Measurements from ENCODE around the gene PI4KA.
"Not testable (repeated sequence)": the region's sequence is repeated elsewhere in the genome, so short reads cannot be mapped to it uniquely, and the experiment has no call there.

Gene PI4KA

DNA sequence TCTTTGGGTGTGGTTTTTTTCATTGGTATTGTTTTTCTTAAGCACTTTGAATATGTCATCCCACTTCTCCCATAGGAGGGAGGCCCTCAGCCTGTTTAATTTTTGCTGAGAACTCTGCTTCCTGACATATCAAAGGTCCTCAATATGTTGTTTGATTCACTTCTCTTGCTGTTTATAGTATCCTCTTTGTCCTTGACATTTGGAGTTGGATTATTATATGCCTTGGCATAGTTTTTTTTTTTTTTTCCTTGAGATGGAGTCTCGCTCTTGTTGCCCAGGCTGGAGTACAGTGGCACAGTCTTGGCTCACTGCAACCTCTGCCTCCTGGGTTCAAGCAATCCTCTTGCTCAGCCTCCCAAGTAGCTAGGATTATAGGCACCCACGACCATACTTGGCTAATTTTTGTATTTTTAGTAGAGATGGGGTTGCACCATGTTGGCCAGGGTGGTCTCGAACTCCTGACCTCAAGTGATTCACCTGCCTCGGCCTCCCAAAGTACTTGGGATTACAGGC lies 196.0 kb downstream of the PI4KA start:
- not testable (repeated sequence) for DNase-seq

DNA sequence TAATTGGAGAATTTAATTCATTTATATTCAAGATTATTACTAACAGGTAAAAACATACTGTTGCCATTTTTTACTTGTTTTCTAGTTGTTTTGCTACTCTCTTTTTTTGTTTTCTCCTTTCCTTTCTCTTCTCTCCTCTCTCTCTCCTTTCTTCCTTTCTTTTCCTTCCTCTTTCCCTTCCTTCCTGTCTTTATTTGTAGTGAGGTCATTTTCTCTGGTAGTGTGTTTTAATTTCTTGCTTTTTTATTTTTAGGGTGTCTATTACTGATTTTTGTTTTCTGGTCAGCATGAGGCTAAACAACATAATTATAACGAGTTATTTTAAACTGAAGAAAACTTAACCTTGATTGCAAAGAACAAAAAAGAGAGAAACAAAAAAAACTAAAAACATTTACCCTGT lies 197.1 kb downstream of the PI4KA start:
- no peak for DNase-seq

GRCh38 chr22:20660441-20661054 lies 198.1 kb downstream of the PI4KA start:
- no peak for DNase-seq

GRCh38 chr22:20659920-20660319 lies 198.7 kb downstream of the PI4KA start:
- DNase-seq = no peak

- DNase-seq = no peak
Observed at GRCh38 chr22:20659258-20659657, 199.4 kb downstream of the PI4KA start.

DNA sequence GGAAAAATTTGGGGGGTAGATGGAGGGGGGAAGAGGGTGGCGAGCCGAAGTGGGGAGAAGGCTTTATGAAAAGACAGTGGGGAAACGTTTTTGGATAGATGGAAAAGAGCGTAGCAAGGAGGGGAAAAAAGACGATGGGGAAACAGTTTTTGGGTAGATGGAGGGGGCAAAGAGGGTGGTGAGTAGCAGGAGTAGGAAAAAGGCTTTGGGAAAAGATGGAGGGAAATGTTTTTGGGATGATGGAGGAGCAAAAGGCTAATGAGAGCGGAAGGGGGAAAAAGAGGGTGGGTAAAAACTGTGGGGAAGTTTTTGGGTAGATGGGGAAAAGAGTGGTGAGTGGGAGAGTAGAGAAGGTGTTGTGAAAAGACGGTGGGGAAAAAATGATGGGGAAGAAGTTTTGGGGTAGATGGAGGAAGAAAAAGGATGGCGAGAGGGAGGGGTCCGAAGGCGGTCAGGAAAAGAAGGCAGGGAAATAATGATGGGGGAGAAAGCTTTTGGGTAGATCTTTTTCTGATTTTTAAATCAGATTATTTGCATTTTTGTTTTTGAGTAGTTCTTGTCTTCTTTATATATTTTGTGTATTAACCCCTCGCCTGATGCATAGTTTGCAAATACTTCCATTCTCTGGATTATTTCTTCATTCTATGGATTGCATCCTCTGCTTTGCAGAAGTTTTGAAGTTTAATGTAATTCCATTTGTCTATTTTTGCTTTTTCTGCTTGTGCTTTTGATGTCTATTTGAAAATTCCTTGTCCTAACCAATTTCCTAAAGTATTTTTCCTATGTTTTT lies 200.0 kb downstream of the PI4KA start:
- DNase-seq = no peak

DNA sequence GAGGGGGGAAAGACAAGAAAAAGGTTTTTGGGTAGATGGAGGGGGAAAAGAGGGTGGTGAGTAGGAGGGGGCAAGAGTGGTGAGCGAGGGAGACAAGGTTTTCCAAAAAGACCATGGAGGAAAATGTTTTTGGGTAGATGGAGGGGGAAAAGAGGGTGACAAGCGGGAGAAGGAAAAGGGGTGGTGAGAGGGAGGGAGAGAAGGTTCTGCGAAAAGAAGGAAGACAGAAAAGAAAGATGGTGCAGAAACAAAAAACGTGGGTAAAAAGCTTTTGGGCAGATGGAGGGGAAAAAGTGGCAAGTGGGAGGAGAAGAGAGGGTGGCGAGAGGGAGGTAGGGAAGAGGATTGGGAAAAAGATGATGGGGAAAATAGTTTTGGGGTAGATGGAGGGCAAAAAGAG lies 200.6 kb downstream of the PI4KA start:
- no peak for DNase-seq

Measured in inflammatory macrophage (primary cell).